ENCODE results near the gene SIGLEC7.

Gene SIGLEC7

DNA sequence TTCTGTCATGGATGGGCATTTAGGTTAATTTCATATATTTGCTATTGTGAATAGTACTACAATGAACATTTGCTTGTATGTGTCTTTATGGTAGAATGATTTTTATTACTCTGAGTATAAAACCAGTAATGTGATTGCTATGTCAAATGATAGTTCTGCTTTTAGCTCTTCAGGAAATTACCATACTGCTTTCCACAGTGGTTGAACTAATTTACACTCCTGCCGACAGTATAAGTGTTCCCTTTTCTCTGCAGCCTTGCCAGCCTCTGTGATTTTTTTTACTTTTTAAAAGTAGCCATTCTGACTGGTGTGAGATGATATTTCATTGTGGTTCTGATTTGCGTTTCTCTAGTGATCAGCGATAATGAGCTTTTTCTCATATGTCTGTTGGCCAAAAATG, 6.5 kb downstream of the SIGLEC7 start:
- TF ChIP-seq, protein P1, sequence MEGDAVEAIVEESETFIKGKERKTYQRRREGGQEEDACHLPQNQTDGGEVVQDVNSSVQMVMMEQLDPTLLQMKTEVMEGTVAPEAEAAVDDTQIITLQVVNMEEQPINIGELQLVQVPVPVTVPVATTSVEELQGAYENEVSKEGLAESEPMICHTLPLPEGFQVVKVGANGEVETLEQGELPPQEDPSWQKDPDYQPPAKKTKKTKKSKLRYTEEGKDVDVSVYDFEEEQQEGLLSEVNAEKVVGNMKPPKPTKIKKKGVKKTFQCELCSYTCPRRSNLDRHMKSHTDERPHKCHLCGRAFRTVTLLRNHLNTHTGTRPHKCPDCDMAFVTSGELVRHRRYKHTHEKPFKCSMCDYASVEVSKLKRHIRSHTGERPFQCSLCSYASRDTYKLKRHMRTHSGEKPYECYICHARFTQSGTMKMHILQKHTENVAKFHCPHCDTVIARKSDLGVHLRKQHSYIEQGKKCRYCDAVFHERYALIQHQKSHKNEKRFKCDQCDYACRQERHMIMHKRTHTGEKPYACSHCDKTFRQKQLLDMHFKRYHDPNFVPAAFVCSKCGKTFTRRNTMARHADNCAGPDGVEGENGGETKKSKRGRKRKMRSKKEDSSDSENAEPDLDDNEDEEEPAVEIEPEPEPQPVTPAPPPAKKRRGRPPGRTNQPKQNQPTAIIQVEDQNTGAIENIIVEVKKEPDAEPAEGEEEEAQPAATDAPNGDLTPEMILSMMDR (IDR thresholded peaks at IDR 0.05; ENCODE audit: low read depth, low read length, missing control alignments), result no peak
- in situ Hi-C loops (cut with HindIII; ENCODE audit: low pct_ligation_motif_present, low sequenced_read_pairs), result no loop called here
- DNase-seq, result no peak
- no peak overlapping the region for H3K4me3 ChIP-seq (ENCODE audit: low read depth, low read length)
- no peaks in the 10 kb centered on the region for H3K36me3 ChIP-seq (replicated peaks)
- no peak overlapping the region for H3K27ac ChIP-seq
- H3K27me3 ChIP-seq (replicated peaks), result no peaks in the 10 kb centered on the region

DNA sequence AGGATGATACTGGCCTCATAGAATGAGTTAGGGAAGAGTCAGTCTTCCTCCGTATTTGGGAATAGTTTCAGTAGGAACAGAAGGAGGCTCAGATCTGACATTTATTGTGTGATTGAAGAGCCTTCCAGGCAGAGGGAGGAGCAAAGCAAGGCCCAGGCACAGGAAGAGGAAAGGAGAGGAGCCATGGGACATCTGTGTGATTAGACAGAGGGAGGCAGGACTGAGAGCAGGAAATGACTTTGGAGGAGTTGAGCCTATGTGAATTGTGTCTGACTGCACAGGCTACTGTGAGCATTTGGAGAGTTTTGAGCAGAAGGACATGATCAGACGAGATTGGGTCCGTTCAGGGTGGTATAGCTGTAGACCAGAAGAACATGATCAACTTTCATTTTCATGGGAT, 8.5 kb downstream of the SIGLEC7 start:
- Histone ChIP-seq H3K4me3 (ENCODE audit: low read depth, low read length) (no peak overlapping the region), H3K27me3 (replicated peaks) (no peaks in the 10 kb centered on the region), H3K36me3 (replicated peaks) (no peaks in the 10 kb centered on the region), H3K27ac (no peak overlapping the region)
- DNase-seq, result no peak
- TF ChIP-seq, protein P1 (IDR thresholded peaks at IDR 0.05; ENCODE audit: low read depth, low read length, missing control alignments), result no peak
- in situ Hi-C loops (cut with HindIII; ENCODE audit: low pct_ligation_motif_present, low sequenced_read_pairs), result no loop called here

DNA sequence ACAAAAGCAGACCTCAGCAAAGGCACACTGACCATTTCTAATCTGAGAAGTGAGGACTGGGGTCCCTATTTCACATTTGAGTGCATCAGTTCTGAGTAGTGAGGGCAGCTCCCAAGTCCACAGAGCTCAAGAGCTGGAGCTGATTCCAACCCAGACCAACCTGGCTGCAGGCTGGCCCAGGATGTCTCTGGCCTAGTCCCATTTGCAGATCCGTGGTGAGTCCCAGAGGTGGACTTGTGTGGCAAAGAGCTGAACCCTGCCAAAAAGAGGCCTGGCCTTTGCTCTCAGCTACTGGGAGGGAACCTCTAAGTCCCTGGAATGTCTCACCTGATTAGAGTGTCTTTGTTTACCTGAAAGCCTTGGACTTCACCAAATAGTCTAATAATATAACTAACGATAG, 14.6 kb downstream of the SIGLEC7 start:
- in situ Hi-C loops (cut with HindIII; ENCODE audit: low pct_ligation_motif_present, low sequenced_read_pairs), result no loop called here

DNA sequence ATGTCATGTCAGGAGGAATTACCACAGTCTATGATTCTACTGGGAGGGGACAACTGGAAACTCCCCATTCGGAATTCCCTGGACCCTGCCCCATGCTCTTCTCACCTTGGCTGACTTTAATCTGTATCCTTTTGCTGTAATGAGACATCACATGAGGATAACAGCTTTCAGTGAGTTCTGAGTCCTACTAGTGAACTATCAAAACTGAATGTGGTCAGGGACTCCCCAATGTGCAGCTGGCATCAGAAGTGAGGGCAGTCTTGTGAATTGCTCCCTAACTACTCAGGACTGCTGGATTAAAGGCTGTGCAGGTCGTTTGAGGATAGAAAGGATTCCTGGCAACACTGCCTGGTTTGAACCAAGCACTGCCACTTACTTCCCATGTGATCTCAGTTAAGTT, 15.2 kb downstream of the SIGLEC7 start:
- Histone ChIP-seq H3K4me3 (ENCODE audit: low read depth, low read length) (no peak overlapping the region), H3K27ac (no peak overlapping the region), H3K27me3 (replicated peaks) (peaks cover 2% of the 10 kb centered on the region), H3K36me3 (replicated peaks) (no peaks in the 10 kb centered on the region)
- TF ChIP-seq, protein P1 (IDR thresholded peaks at IDR 0.05; ENCODE audit: low read depth, low read length, missing control alignments), result no peak
- in situ Hi-C loops (cut with HindIII; ENCODE audit: low pct_ligation_motif_present, low sequenced_read_pairs), result no loop called here
- no peak for DNase-seq

More for the DNA sequence above, 14.6 kb downstream of the SIGLEC7 start:
- Histone ChIP-seq H3K4me3 (ENCODE audit: low read depth, low read length) (no peak overlapping the region), H3K27me3 (replicated peaks) (peaks cover 2% of the 10 kb centered on the region), H3K27ac (no peak overlapping the region), H3K36me3 (replicated peaks) (no peaks in the 10 kb centered on the region)
- no peak for DNase-seq
- TF ChIP-seq, protein P1 (IDR thresholded peaks at IDR 0.05; ENCODE audit: low read depth, low read length, missing control alignments), result no peak

DNA sequence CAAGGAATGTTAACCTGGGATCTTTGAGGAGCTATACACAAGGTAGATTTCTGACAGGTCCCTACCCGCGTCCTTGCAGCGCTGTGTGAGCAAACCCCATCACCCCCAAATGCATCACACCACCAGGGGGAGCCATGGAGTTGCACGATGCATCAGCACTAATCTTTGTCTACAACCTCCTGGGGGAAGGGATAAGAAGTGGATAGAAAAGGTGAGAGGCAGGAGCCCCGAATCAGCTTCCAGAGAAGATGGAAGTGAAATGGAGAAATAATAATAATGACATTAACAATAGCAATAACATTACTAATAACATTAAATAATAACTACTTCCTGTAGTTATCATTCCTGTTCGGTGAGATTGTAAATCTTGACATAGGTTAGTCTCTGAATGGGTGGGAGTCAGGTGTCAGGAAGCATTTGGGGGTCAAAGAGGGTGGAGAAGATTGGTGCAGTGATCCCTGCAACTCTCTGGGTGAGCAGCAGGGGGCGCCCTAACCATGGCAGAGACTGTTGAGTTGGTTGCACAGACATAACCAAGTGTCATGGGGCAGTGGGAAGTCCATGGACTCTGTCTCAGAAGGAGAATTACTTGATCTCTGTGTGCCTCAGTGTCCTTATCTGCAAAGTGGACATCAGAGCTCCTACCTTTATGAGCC, 16.5 kb downstream of the SIGLEC7 start:
- Histone ChIP-seq H3K36me3 (replicated peaks) (no peaks in the 10 kb centered on the region), H3K4me3 (ENCODE audit: low read depth, low read length) (no peak overlapping the region), H3K27ac (no peak overlapping the region), H3K27me3 (replicated peaks) (peaks cover 2% of the 10 kb centered on the region)
- DNase-seq, result peak; percentile 11
- TF ChIP-seq, protein P1 (IDR thresholded peaks at IDR 0.05; ENCODE audit: low read depth, low read length, missing control alignments), result peak; percentile 77
- in situ Hi-C loops (cut with HindIII; ENCODE audit: low pct_ligation_motif_present, low sequenced_read_pairs), result no loop called here

DNA sequence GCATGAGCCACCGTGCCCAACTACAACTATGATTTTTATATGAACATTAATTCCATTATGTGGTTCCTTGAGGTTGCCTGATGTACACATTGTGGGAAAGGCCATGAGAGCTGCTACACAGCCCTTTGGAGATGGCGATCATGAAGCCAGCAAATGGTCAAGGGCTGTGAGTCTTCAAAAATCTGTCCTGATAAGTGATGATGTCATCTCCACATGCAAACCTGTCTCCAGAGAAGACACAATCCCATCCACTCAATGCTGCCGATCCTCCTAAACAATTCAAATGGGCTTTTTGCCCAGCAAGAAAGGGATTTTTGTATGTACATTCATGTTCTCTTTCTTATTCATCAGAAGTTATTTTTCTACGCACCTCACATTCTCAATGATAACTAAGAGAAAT, 17.6 kb downstream of the SIGLEC7 start:
- in situ Hi-C loops (cut with HindIII; ENCODE audit: low pct_ligation_motif_present, low sequenced_read_pairs), result no loop called here
- no peaks in the 10 kb centered on the region for H3K36me3 ChIP-seq (replicated peaks)
- DNase-seq, result no peak
- TF ChIP-seq, protein P1 (IDR thresholded peaks at IDR 0.05; ENCODE audit: low read depth, low read length, missing control alignments), result no peak
- H3K27ac ChIP-seq, result no peak overlapping the region
- H3K27me3 ChIP-seq (replicated peaks), result peaks cover 2% of the 10 kb centered on the region
- H3K4me3 ChIP-seq (ENCODE audit: low read depth, low read length), result no peak overlapping the region

Measured in brain microvascular endothelial cell (primary cell).